NCI-H460 (cell line): ENCODE data around the gene TSPAN8. TPM values are rescaled to one million over a fixed set of nuclear protein-coding genes. Genes with fewer than 3 reads are reported as not detected.
"Not testable (repeated sequence)": the region's sequence is repeated elsewhere in the genome, so short reads cannot be mapped to it uniquely, and the experiment has no call there.

ENCODE experiments used
- DNase-seq: peaks from one replicate; pipeline ENCODE4 v3.0.0-alpha.2; 2016; ENCODE audit warnings: low read depth; ENCODE audit errors: extremely low read depth
- total RNA-seq: library from RNA; depleted of rRNA; stranded (reverse); fragments of >200 nt; shearing (Covaris generic); gene quantifications from 2 replicates; pipeline ENCODE4 v1.2.3, GENCODE V29; 2014

TSPAN8 gene
- total RNA-seq, 1 experiment from 2014 or later, result 39.5 TPM

GRCh38 chr12:71164568-71165197 lies 6.9 kb upstream of the TSPAN8 start:
- DNase-seq, result no peak

GRCh38 chr12:71164166-71164565 lies 6.4 kb upstream of the TSPAN8 start:
- DNase-seq, result no peak

- no peak for DNase-seq
Measured at GRCh38 chr12:71162832-71163763, 5.3 kb upstream of the TSPAN8 start.

GRCh38 chr12:71161591-71161990 lies 3.8 kb upstream of the TSPAN8 start:
- no peak for DNase-seq

GRCh38 chr12:71160585-71160984 lies 2.8 kb upstream of the TSPAN8 start:
- DNase-seq, result no peak

- DNase-seq, result no peak
Measured at GRCh38 chr12:71159878-71160277, 2.1 kb upstream of the TSPAN8 start.

GRCh38 chr12:71159264-71159663 lies 1.5 kb upstream of the TSPAN8 start:
- no peak for DNase-seq

- no peak for DNase-seq
Measured at GRCh38 chr12:71158361-71158882, 623 bp upstream of the TSPAN8 start.

- DNase-seq, result no peak
Measured at GRCh38 chr12:71155225-71155624, 2.6 kb downstream of the TSPAN8 start.

- no peak for DNase-seq
Measured at GRCh38 chr12:71152851-71153250, 4.9 kb downstream of the TSPAN8 start.

GRCh38 chr12:71150041-71150440 lies 7.8 kb downstream of the TSPAN8 start:
- DNase-seq, result not testable (repeated sequence)

GRCh38 chr12:71144682-71145081 lies 13.1 kb downstream of the TSPAN8 start:
- DNase-seq, result no peak

- DNase-seq, result no peak
Measured at GRCh38 chr12:71142956-71143355, 14.8 kb downstream of the TSPAN8 start.

GRCh38 chr12:71142016-71142415 lies 15.8 kb downstream of the TSPAN8 start:
- DNase-seq, result no peak

- DNase-seq, result no peak
Measured at GRCh38 chr12:71141378-71141926, 16.3 kb downstream of the TSPAN8 start.

- no peak for DNase-seq
Measured at GRCh38 chr12:71139153-71139735, 18.6 kb downstream of the TSPAN8 start.

GRCh38 chr12:71138011-71138410 lies 19.8 kb downstream of the TSPAN8 start:
- DNase-seq, result no peak

GRCh38 chr12:71135812-71136176 lies 22.0 kb downstream of the TSPAN8 start:
- DNase-seq, result no peak

GRCh38 chr12:71135077-71135811 lies 22.6 kb downstream of the TSPAN8 start:
- DNase-seq, result no peak

- no peak for DNase-seq
Measured at GRCh38 chr12:71134405-71134804, 23.4 kb downstream of the TSPAN8 start.
